Prostate gland (tissue), 2 donors: Measurements from ENCODE around the gene CNTLN. TPM values are rescaled to one million over a fixed set of nuclear protein-coding genes. Genes with fewer than 3 reads are reported as not detected.

Source experiments
- DNase-seq: peaks from one replicate; pipeline ENCODE4 v3.0.0-alpha.2; 2019; ENCODE audit warnings: low spot score
- H3K27ac ChIP-seq, 2 donors: fragments of 200-600 bp; sonication (generic); 2 replicates each; pipeline ENCODE4 v1.5.1; 2017 to 2019
- H3K27me3 ChIP-seq: fragments of 200-600 bp; sonication (generic); replicated peaks from 2 replicates; pipeline ENCODE4 v1.5.1; 2019; ENCODE audit not compliant: insufficient read depth
- H3K36me3 ChIP-seq, 2 donors: fragments of 200-600 bp; sonication (generic); 1 replicate in 1 of 2; 2 replicates in 1 of 2; pipeline versions ENCODE4 v1.5.1 to v1.8.1; 2017 to 2019
- H3K4me1 ChIP-seq: fragments of 200-600 bp; sonication (generic); replicated peaks from 2 replicates; pipeline ENCODE4 v1.5.1; 2019
- H3K4me3 ChIP-seq, 2 donors: fragments of 200-600 bp; sonication (generic); 2 replicates each; pipeline ENCODE4 v1.5.1; 2017 to 2019
- H3K9me3 ChIP-seq: fragments of 200-600 bp; sonication (generic); 2 replicates; pipeline ENCODE4 v1.5.1; 2017
- CTCF ChIP-seq, 4 experiments: fragments of 200-600 bp in 2 of 4; fragments of 450-650 bp in 2 of 4; sonication (generic) in 2 of 4; IDR thresholded peaks; 1 replicate in 3 of 4; 2 replicates in 1 of 4; pipeline ENCODE4 v1.5.1; 2016 to 2019; ENCODE audit warnings: antibody characterized with exemption in 4 of 4, mild to moderate bottlenecking in 2 of 4, moderate library complexity in 2 of 4
- POLR2A ChIP-seq: fragments of 450-650 bp; IDR thresholded peaks from one replicate; pipeline ENCODE4 v1.6.1; 2016; ENCODE audit warnings: antibody characterized with exemption, mild to moderate bottlenecking
- POLR2AphosphoS5 ChIP-seq: sonication (generic); formaldehyde crosslinking; IDR thresholded peaks from one replicate; pipeline ENCODE4 v1.6.1; 2017; ENCODE audit warnings: antibody characterized with exemption
- WGBS: methylation state at CpG from one replicate; pipeline ENCODE4 v1.1.5; 2018; 5-methylcytosine and 5-hydroxymethylcytosine counted together
- intact Hi-C: fragments of 100-400 bp; cut with DNase I; formaldehyde crosslinking; loops from one replicate; pipeline ENCODE4 v1.14.2; 2022
- small RNA-seq, 2 donors: library from RNA; depleted of rRNA; stranded (forward); fragments of <200 nt; gene quantifications; one replicate each; pipeline ENCODE3, GENCODE V24; 2016
- total RNA-seq, 2 donors: library from RNA; depleted of rRNA; stranded (reverse); fragments of >200 nt; gene quantifications; one replicate each; pipeline ENCODE4 v1.1.0, GENCODE V29; 2016

The CNTLN gene
- total RNA-seq, 2 donors from 2014 or later: 4.1 to 12.9 TPM

- Histone ChIP-seq H3K27ac (no peak overlapping the region), H3K4me1 (no peaks in the 10 kb centered on the region), H3K4me3 (no peak overlapping the region), H3K27me3 (no peaks in the 10 kb centered on the region), H3K9me3 (no peaks in the 10 kb centered on the region), H3K36me3 (no peaks in the 10 kb centered on the region)
- TF ChIP-seq POLR2AphosphoS5 (no peak), POLR2A (no peak), CTCF (IDR thresholded peaks at IDR 0.05) (no peak)
- intact Hi-C loops: loop anchor here (10.0 kb wide), 1 partner anchor 1492 kb away; no protein-coding TSS in a partner anchor
- DNase-seq: no peak
- whole genome bisulfite sequencing: 79% methylated on average over 6 of the region's 6 CpGs
Observed at GRCh38 chr9:17532461-17532860, 397.6 kb downstream of the CNTLN start.

GRCh38 chr9:17535176-17535575 is 400.3 kb downstream of the CNTLN start:
- intact Hi-C loops: loop anchor here (10.0 kb wide), 1 partner anchor 1490 kb away; no protein-coding TSS in a partner anchor
- no peaks in the 10 kb centered on the region for H3K36me3 ChIP-seq
- H3K4me1 ChIP-seq: no peaks in the 10 kb centered on the region
- WGBS: 83% methylated on average over 3 of the region's 3 CpGs
- no peaks in the 10 kb centered on the region for H3K9me3 ChIP-seq
- no peak overlapping the region for H3K4me3 ChIP-seq
- H3K27me3 ChIP-seq: no peaks in the 10 kb centered on the region
- H3K27ac ChIP-seq: no peak overlapping the region
- DNase-seq: no peak
- no peak for TF ChIP-seq CTCF (IDR thresholded peaks at IDR 0.05)
- no peak for TF ChIP-seq POLR2AphosphoS5
- no peak for TF ChIP-seq POLR2A

GRCh38 chr9:17536027-17536426 is 401.2 kb downstream of the CNTLN start:
- no peak for TF ChIP-seq CTCF (IDR thresholded peaks at IDR 0.05)
- no peak for TF ChIP-seq POLR2AphosphoS5
- no peak for TF ChIP-seq POLR2A
- H3K27me3 ChIP-seq: no peaks in the 10 kb centered on the region
- H3K4me3 ChIP-seq: no peak overlapping the region
- no peak for DNase-seq
- no peaks in the 10 kb centered on the region for H3K4me1 ChIP-seq
- no peaks in the 10 kb centered on the region for H3K9me3 ChIP-seq
- no peak overlapping the region for H3K27ac ChIP-seq
- intact Hi-C loops: loop anchor here (10.0 kb wide), 1 partner anchor 1489 kb away; no protein-coding TSS in a partner anchor
- no peaks in the 10 kb centered on the region for H3K36me3 ChIP-seq
- 91% methylated on average over 7 of the region's 7 CpGs for WGBS

GRCh38 chr9:17551023-17551422 is 416.2 kb downstream of the CNTLN start:
- TF ChIP-seq POLR2A: no peak
- H3K4me3 ChIP-seq: no peak overlapping the region
- H3K36me3 ChIP-seq: no peaks in the 10 kb centered on the region
- no peaks in the 10 kb centered on the region for H3K27me3 ChIP-seq
- intact Hi-C loops: no loop called here
- no peaks in the 10 kb centered on the region for H3K4me1 ChIP-seq
- WGBS: 65% methylated on average over 2 of the region's 2 CpGs
- H3K27ac ChIP-seq: no peak overlapping the region
- H3K9me3 ChIP-seq: no peaks in the 10 kb centered on the region
- no peak for DNase-seq

Small RNA genes lying within 50 kb of the gene (small RNA-seq; reads per million reads assigned to genes)
- 0 reads per million in 2 donors for gene RPS29P33
